GM19328 (cell line): ENCODE measurements around the gene MIB2.
"Not testable (repeated sequence)": the region's sequence is repeated elsewhere in the genome, so short reads cannot be mapped to it uniquely, and the experiment has no call there.

Experiments
- ATAC-seq: cut with Tn5 transposase; IDR thresholded peaks from one replicate; pipeline ENCODE4 v1.9.1; 2021; ENCODE audit warnings: mild to moderate bottlenecking, moderate library complexity; ENCODE audit not compliant: unreplicated experiment

MIB2 gene

GRCh38 chr1:1626207-1627141 is 11.2 kb downstream of the MIB2 start:
- no peak for ATAC-seq

GRCh38 chr1:1627261-1627828 is 12.0 kb downstream of the MIB2 start:
- no peak for ATAC-seq

DNA sequence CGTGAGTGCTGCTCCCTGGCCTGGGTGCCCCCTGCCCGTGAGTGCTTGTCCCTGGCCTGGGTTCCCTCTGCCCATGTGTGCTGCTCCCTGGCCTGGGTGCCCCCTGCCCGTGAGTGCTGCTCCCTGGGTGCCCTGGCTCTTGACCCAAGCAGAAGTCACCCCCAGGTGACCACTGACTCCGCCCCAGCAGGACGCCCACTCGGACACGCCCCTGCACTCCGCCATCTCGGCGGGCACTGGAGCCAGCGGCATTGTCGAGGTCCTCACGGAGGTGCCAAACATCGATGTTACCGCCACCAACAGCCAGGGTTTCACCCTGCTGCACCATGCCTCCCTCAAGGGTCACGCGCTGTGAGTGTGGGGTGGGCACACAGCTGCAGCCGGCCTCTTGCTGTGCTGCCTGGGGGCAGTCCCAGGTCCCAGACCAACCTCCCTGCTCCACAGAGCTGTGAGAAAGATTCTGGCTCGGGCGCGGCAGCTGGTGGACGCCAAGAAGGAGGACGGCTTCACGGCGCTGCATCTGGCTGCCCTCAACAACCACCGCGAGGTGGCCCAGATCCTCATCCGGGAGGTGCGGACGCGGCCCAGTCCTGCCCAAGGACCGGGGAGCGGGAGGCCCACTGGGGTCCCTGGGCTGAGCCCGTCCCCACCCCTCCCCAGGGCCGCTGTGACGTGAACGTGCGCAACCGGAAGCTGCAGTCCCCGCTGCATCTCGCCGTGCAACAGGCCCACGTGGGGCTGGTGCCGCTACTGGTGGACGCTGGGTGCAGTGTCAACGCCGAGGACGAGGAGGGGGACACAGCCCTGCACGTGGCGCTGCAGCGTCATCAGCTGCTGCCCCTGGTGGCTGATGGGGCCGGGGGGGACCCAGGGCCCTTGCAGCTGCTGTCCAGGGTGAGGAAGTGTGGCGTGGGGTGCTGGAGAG is 12.8 kb downstream of the MIB2 start:
- ATAC-seq: no peak

GRCh38 chr1:1628754-1629429 is 13.6 kb downstream of the MIB2 start:
- no peak for ATAC-seq

DNA sequence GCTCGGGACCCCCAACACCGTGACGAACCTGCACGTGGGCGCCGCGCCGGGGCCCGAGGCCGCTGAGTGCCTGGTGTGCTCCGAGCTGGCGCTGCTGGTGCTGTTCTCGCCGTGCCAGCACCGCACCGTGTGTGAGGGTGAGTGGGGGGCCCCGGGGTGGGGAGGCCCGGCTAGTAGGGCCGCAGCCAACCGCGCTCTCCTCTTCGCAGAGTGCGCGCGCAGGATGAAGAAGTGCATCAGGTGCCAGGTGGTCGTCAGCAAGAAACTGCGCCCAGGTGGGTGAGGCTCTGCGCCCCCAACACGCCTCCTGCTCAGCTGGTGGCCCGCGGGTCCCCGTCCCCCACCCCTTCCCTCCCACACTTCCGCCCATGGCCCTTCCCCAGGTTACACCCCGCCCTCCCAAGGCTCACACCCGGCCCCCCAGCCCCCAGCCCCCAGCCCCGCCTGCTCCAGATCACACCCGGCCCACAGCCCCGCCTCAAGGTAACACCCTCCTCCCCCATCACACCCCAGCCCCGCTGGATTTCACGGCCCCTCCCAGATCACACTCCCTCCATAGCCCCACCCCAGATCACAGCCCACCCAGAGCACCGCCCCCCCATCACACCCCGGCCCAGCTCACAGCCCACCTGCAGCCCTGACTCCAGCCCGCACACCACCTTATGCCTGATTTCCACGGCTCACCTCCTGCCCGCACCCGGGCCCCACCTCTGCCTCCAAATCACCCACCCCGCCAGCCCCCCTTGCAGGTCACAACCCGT is 14.3 kb downstream of the MIB2 start:
- ATAC-seq: no peak

DNA sequence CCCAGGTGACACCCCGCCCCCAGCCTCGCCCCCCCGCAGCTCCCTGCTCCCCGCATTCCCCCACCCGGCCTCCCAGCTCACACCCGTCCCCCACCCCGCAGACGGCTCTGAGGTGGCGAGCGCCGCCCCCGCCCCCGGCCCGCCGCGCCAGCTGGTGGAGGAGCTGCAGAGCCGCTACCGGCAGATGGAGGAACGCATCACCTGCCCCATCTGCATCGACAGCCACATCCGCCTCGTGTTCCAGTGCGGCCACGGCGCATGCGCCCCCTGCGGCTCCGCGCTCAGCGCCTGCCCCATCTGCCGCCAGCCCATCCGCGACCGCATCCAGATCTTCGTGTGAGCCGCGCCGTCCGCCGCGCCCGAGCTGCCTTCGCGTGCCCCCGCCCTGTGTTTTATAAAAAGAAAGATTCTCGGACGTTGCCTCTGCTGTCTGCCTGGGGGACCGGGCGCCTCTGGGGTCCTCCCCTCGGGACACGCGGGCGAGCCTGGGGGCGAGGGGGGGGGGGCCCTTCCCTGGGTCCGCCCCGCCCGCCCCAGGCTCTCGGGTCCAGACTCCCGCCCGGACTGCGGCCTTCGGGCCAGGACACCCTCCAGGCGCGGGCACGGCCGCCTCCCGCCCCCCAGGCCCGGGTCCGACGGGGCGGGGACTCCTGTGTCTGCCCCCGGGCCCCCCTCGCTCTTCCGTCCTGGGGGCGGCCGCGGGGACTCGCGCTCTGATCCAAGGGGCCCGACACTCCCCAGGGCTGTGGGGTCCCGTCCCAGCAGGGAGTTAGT is 15.1 kb downstream of the MIB2 start:
- ATAC-seq: no peak

- ATAC-seq: no peak
These were observed 15.9 kb downstream of the MIB2 start for GRCh38 chr1:1630965-1631781.

- no peak for ATAC-seq
These were observed 16.6 kb downstream of the MIB2 start, which contains the start of gene MMP23B for GRCh38 chr1:1631782-1632420. TSS of gene MMP23B (plus strand) at chr1:1632173. CDS start at chr1:1632219, 46 bp downstream.

DNA sequence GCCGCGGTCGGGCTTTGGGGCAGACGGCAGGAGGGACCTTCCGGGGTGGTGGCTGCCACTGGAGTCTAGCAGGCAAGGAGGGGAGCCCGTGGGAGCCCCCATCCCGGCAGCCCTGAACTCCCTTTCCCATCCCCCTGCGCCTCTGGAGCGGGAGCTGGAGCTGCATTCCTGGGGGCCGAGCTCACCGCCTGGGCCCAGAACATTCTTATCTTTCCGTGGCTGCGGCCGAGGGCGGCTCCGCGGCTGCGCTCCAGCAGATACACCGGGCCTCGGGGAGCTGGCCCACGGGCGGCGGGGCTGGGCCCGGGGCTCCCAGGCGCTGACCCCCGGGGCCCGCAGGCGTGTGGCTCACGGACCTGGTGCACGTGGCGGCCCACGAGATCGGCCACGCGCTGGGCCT is 18.1 kb downstream of the MIB2 start:
- ATAC-seq: not testable (repeated sequence)

DNA sequence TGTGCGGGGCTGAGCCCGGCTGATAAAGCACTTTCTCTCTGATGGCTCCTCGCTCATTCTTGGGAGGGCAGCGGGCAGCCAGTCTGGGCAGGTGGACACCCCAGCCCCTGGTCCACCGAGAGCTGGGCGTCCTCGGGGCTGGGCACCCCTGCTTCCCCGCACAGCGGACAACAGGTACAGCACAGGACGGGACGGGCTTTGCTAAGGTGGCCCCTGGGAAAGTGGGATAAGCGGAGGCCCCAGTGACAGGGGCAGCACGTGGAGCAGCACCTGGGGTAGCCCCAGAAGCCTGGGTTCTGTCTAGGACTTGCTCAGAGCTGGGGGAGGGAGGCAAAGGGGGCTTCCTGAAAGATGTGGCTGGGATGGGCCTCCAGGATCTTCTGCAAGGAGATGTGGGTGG is 19.3 kb downstream of the MIB2 start:
- ATAC-seq: not testable (repeated sequence)

- ATAC-seq: not testable (repeated sequence)
These were observed 21.6 kb downstream of the MIB2 start for GRCh38 chr1:1636621-1637478.

GRCh38 chr1:1637479-1637875 is 22.2 kb downstream of the MIB2 start:
- not testable (repeated sequence) for ATAC-seq

DNA sequence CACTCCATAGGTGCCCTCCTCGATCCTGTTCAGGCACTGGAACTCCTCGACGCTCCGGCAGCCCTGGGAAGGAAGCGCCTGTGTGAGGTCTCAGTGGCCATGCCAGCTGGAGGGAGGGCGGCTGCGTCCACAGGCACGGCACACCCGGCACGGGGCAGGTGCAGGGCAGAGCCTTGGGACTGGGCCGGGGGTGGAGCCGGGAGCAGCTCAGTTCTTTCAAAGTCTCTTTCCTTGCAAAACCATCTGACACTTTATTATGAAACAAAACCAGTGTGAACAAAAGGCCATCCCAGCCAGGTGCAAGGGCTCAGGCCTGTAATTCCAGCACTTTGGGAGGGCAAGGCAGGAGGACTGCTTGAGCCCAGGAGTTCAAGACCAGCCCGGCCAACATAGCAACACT is 23.2 kb downstream of the MIB2 start:
- not testable (repeated sequence) for ATAC-seq

- ATAC-seq: not testable (repeated sequence)
These were observed 24.1 kb downstream of the MIB2 start for GRCh38 chr1:1639368-1639767.

GRCh38 chr1:1640081-1640480 is 24.8 kb downstream of the MIB2 start:
- not testable (repeated sequence) for ATAC-seq

DNA sequence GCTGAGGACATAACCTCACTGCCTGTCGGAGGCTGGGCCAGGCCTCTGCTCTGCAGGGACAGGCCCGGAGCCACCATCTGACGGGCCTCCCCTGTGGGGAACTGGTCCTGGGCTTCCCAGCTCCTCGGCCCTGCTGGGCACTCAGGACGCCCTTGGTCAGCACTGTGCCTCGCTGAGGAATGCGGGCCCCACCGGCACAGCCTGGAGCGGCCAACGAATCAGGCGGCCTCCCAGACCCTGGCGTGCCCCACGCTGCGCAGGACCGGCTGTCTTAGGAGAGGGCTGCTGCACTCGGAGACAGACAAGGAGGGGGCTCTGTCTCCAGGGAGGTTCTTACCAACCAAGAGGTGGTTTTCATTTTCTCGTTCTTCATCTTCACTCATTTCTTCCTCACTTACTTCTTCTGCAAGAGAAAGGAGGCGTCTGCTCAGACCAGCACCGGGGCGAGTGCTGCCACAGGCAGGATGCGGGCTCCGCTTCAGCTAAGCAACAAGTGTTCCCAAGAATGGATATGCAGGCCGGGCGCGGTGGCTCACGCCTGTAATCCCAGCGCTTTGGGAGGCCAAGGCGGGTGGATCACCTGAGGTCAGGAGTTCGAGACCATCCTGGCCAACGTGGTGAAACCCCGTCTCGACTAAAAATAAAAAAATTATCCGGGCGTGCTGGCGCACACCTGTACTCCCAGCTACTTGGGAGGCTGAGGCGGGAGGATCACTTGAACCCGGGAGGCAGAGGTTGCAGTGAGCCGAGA is 25.6 kb downstream of the MIB2 start:
- ATAC-seq: not testable (repeated sequence)
